Measurements from ENCODE around the gene HP.

Gene HP

GRCh38 chr16:72093448-72094265, 39.4 kb downstream of the HP start, which contains the start of the genes DHX38 and TXNL4B:
Gene DHX38, plus strand, starts transcription at chr16:72093847. Its CDS starts 2,311 bp downstream, at chr16:72096158.
Gene TXNL4B, minus strand, starts transcription at chr16:72093620. Its CDS starts 2,871 bp downstream, at chr16:72090749.
- DNase-seq: peak; percentile 92

- DNase-seq: no peak
Measured at GRCh38 chr16:72094266-72094610, 39.9 kb downstream of the HP start.

GRCh38 chr16:72098936-72099335, 44.6 kb downstream of the HP start:
- no peak for DNase-seq

GRCh38 chr16:72099377-72099818, 45.1 kb downstream of the HP start:
- peak; percentile 1 for DNase-seq

GRCh38 chr16:72101195-72101594, 46.9 kb downstream of the HP start:
- DNase-seq: no peak

GRCh38 chr16:72104905-72105304, 50.6 kb downstream of the HP start:
- no peak for DNase-seq

- DNase-seq: no peak
Measured at GRCh38 chr16:72105978-72106377, 51.7 kb downstream of the HP start.

GRCh38 chr16:72107371-72107770, 53.1 kb downstream of the HP start:
- no peak for DNase-seq

- no peak for DNase-seq
Measured at GRCh38 chr16:72108353-72109102, 54.2 kb downstream of the HP start.

- no peak for DNase-seq
Measured at GRCh38 chr16:72109300-72109699, 55.0 kb downstream of the HP start.

- no peak for DNase-seq
Measured at GRCh38 chr16:72109966-72110530, 55.7 kb downstream of the HP start.
